Progenitor cell of endocrine pancreas (in vitro differentiated cells): ENCODE results near the gene NRXN3. TPM values are rescaled to one million over a fixed set of nuclear protein-coding genes. Genes with fewer than 3 reads are reported as not detected.
"Not testable (repeated sequence)": the region's sequence is repeated elsewhere in the genome, so short reads cannot be mapped to it uniquely, and the experiment has no call there.

ENCODE experiments used
- DNase-seq: peaks from one replicate; pipeline ENCODE4 v3.0.0; 2021; ENCODE audit warnings: low spot score; ENCODE audit not compliant: unreplicated experiment
- H3K27ac Mint-ChIP-seq: 2 replicates; pipeline ENCODE4 v1.8.0; 2021; ENCODE audit warnings: mild to moderate bottlenecking, moderate library complexity, mixed read lengths
- H3K27me3 Mint-ChIP-seq: 2 replicates; pipeline ENCODE4 v1.8.0; 2021; ENCODE audit warnings: mixed read lengths
- H3K36me3 Mint-ChIP-seq: 2 replicates; pipeline ENCODE4 v1.8.0; 2022; ENCODE audit warnings: mixed read lengths; ENCODE audit not compliant: insufficient read depth
- H3K4me1 Mint-ChIP-seq: 2 replicates; pipeline ENCODE4 v1.8.0; 2021; ENCODE audit warnings: low read depth, mixed read lengths
- H3K4me3 Mint-ChIP-seq: 2 replicates; pipeline ENCODE4 v1.8.0; 2021; ENCODE audit warnings: low read depth, mild to moderate bottlenecking, moderate library complexity, mixed read lengths
- H3K9me3 Mint-ChIP-seq: 2 replicates; pipeline ENCODE4 v1.8.0; 2021; ENCODE audit warnings: low read depth, mixed read lengths
- CTCF ChIP-seq: fragments of 200-600 bp; sonication (generic); IDR thresholded peaks from one replicate; pipeline ENCODE4 v1.5.0; 2021; ENCODE audit warnings: antibody characterized with exemption, mild to moderate bottlenecking; ENCODE audit not compliant: unreplicated experiment
- total RNA-seq: library from RNA; stranded (reverse); gene quantifications from 2 replicates; pipeline ENCODE4 v1.2.1, GENCODE V29; 2021

NRXN3 gene
- total RNA-seq, 1 donor from 2014 or later = 22.1 TPM

DNA sequence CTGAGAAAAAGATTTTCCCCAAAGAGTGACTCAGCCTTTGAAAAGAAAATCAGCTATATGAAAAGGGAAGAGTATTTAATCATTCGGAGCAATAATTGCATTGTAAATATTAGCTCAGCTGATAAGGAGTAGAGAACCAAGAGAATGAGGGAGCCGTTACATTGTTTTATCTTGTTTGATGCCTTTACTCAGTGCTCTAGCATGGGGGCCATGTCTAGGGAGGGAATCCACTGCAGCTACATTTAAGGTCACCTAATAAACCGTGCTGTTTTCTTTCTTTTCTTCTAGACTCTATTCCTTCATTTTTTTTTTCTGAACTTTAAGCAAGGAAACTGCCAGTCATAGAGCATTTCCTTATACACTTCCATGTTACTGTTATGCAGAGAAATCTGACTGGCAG, 1594.2 kb downstream of the NRXN3 start:
- no peak overlapping the region for H3K27ac Mint-ChIP-seq
- no peak for DNase-seq
- H3K9me3 Mint-ChIP-seq = peaks cover 6% of the 10 kb centered on the region
- peaks cover 14% of the 10 kb centered on the region for H3K36me3 Mint-ChIP-seq
- no peak for TF ChIP-seq CTCF
- peaks cover 14% of the 10 kb centered on the region for H3K4me1 Mint-ChIP-seq
- no peak overlapping the region for H3K4me3 Mint-ChIP-seq
- H3K27me3 Mint-ChIP-seq = peaks cover 47% of the 10 kb centered on the region

GRCh38 chr14:79766511-79766910, 1596.3 kb downstream of the NRXN3 start:
- Mint-ChIP-seq H3K27ac (no peak overlapping the region), H3K4me3 (no peak overlapping the region), H3K4me1 (peaks cover 14% of the 10 kb centered on the region), H3K9me3 (peaks cover 14% of the 10 kb centered on the region), H3K36me3 (peaks cover 16% of the 10 kb centered on the region), H3K27me3 (peaks cover 33% of the 10 kb centered on the region)
- no peak for DNase-seq
- TF ChIP-seq CTCF = no peak

- H3K27ac Mint-ChIP-seq = no peak overlapping the region
- no peak for TF ChIP-seq CTCF
- H3K27me3 Mint-ChIP-seq = peaks cover 29% of the 10 kb centered on the region
- DNase-seq = no peak
- H3K36me3 Mint-ChIP-seq = peaks cover 16% of the 10 kb centered on the region
- no peak overlapping the region for H3K4me3 Mint-ChIP-seq
- peaks cover 14% of the 10 kb centered on the region for H3K4me1 Mint-ChIP-seq
- H3K9me3 Mint-ChIP-seq = peaks cover 14% of the 10 kb centered on the region
These were observed 1597.1 kb downstream of the NRXN3 start for GRCh38 chr14:79767251-79767650.

- not testable (repeated sequence) for H3K27ac Mint-ChIP-seq, DNase-seq, H3K4me3 Mint-ChIP-seq
- H3K27me3 Mint-ChIP-seq = peaks cover 25% of the 10 kb centered on the region
- peaks cover 14% of the 10 kb centered on the region for H3K9me3 Mint-ChIP-seq
- H3K36me3 Mint-ChIP-seq = peaks cover 16% of the 10 kb centered on the region
- H3K4me1 Mint-ChIP-seq = peaks cover 14% of the 10 kb centered on the region
These were observed 1597.5 kb downstream of the NRXN3 start for GRCh38 chr14:79767721-79768120.

DNA sequence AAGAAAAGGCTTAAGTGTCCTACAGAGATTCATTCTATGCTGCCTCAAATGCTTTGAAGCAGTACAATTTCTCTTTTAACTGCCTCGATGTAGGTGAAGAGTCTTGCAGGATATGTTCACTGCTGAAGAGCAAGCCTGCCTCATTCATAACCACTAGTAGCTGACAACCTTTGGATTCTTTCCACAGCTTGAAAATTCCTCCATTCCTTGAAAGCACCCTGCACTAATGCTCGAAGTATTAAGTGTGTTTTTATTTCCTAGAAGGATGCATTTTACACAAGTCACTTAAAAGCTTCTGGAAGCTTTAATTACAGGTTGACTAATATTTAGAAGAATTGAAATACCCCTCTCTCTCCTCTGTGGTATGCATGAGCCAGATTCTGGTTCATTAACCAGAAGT, 1611.7 kb downstream of the NRXN3 start:
- H3K4me1 Mint-ChIP-seq = peaks cover 31% of the 10 kb centered on the region
- no peak overlapping the region for H3K27ac Mint-ChIP-seq

More for the DNA sequence above, 1611.7 kb downstream of the NRXN3 start:
- H3K4me3 Mint-ChIP-seq = no peak overlapping the region
- peaks cover 11% of the 10 kb centered on the region for H3K36me3 Mint-ChIP-seq
- H3K9me3 Mint-ChIP-seq = peaks cover 11% of the 10 kb centered on the region
- no peak for DNase-seq
- TF ChIP-seq CTCF = no peak
- peaks cover 8% of the 10 kb centered on the region for H3K27me3 Mint-ChIP-seq
